ENCODE results near the gene PDE8A.
"Not testable (repeated sequence)": the region's sequence is repeated elsewhere in the genome, so short reads cannot be mapped to it uniquely, and the experiment has no call there.

- TF ChIP-seq CTCF (conservative IDR thresholded peaks at IDR 0.05 in 1 of 2, IDR thresholded peaks at IDR 0.05 in 1 of 2; ENCODE audit: extremely low read depth in 1 of 2, insufficient read depth in 1 of 2, low read depth in 1 of 2, low read length in 2 of 2); EZH2 (IDR thresholded peaks at IDR 0.05; ENCODE audit: borderline replicate concordance, low read length): not testable (repeated sequence)
Measured at GRCh38 chr15:85185350-85185749, 203.7 kb downstream of the PDE8A start.
